Stomach (tissue), 4 donors: Measurements from ENCODE around the gene CAMKK1.

ENCODE experiments used
- CTCF ChIP-seq, 7 experiments: fragments of 450-650 bp in 4 of 7; fragments of 200-600 bp in 3 of 7; sonication (generic) in 3 of 7; IDR thresholded peaks; one replicate each; pipeline ENCODE4 v1.5.1; 2016 to 2019; ENCODE audit warnings: antibody characterized with exemption in 7 of 7, control low read depth in 2 of 7, mild to moderate bottlenecking in 1 of 7
- EP300 ChIP-seq: sonication (generic); formaldehyde crosslinking; IDR thresholded peaks from one replicate; pipeline ENCODE4 v1.6.1; 2017; ENCODE audit warnings: antibody characterized with exemption
- POLR2AphosphoS5 ChIP-seq, 3 donors: sonication (generic); formaldehyde crosslinking; IDR thresholded peaks; one replicate each; pipeline ENCODE4 v1.6.1; 2016; ENCODE audit warnings: antibody characterized with exemption in 3 of 3

DNA sequence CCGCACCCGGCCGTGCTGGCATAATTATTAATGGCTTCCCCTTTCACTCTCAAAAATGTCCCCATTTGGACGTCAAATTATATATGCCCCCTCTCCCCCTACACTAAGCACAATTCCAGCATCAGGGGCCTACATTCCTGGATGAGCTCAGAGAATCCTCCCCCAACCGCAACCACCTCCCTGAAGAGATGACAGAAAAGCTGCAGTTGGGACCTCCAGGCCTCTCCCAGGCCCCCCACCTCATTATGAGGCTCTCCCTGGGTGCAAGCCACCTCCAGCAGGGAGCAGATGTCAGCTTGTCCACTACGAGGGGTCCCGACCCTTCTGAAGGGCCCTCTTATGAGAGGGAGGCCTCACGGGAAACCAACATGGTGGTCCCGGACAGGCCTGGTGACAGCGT lies 28.3 kb downstream of the CAMKK1 start:
- TF ChIP-seq CTCF (IDR thresholded peaks at IDR 0.05), result no peak
- no peak for TF ChIP-seq EP300
- no peak for TF ChIP-seq POLR2AphosphoS5 (IDR thresholded peaks at IDR 0.05)
